Body of pancreas (tissue), 4 donors: Measurements from ENCODE around the gene RASGRP4. TPM values are rescaled to one million over a fixed set of nuclear protein-coding genes. Genes with fewer than 3 reads are reported as not detected.

Source experiments
- ATAC-seq: fragments of 150-250 bp; one replicate; pipeline ENCODE4 v1.9.1; 2016
- DNase-seq, 4 donors: peaks; one replicate each; pipeline ENCODE4 v3.0.0-alpha.2; 2019
- H3K27ac ChIP-seq, 4 donors: fragments of 200-600 bp; sonication (generic); 1 replicate in 3 of 4; 2 replicates in 1 of 4; pipeline versions ENCODE4 v1.5.1 to v1.6.1; 2016 to 2019; ENCODE audit warnings: mild to moderate bottlenecking in 1 of 4, mixed read lengths in 1 of 4, moderate library complexity in 1 of 4
- H3K27me3 ChIP-seq, 2 donors: fragments of 200-600 bp; sonication (generic); one replicate each; pipeline ENCODE4 v1.6.0; 2016; ENCODE audit warnings: mild to moderate bottlenecking in 1 of 2
- H3K36me3 ChIP-seq, 2 donors: fragments of 200-600 bp; sonication (generic); replicated peaks in 1 of 2; 2 replicates each; pipeline ENCODE4 v1.5.1; 2016; ENCODE audit warnings: low read depth in 2 of 2; ENCODE audit not compliant: insufficient read depth in 1 of 2
- H3K4me1 ChIP-seq: fragments of 200-600 bp; sonication (generic); one replicate; pipeline ENCODE4 v1.6.0; 2016
- H3K4me3 ChIP-seq, 2 donors: fragments of 200-600 bp; sonication (generic); 1 replicate in 1 of 2; 2 replicates in 1 of 2; pipeline ENCODE4 v1.5.1; 2016 to 2019
- H3K9me3 ChIP-seq, 3 donors: fragments of 200-600 bp; sonication (generic); 1 replicate in 2 of 3; 2 replicates in 1 of 3; pipeline ENCODE4 v1.5.1; 2016
- CTCF ChIP-seq, 7 experiments: fragments of 450-650 bp in 4 of 7; fragments of 200-600 bp in 3 of 7; sonication (generic) in 3 of 7; IDR thresholded peaks; one replicate each; pipeline ENCODE4 v1.5.1; 2016 to 2019; ENCODE audit warnings: antibody characterized with exemption in 7 of 7
- POLR2A ChIP-seq, 3 donors: fragments of 450-650 bp; IDR thresholded peaks; one replicate each; pipeline ENCODE4 v1.6.1; 2016; ENCODE audit warnings: antibody characterized with exemption in 3 of 3, mild to moderate bottlenecking in 2 of 3
- whole genome bisulfite sequencing, 2 donors: methylation state at CpG; one replicate each; pipeline ENCODE4 v1.1.5; 2017; 5-methylcytosine and 5-hydroxymethylcytosine counted together
- intact Hi-C: fragments of 100-400 bp; cut with DNase I; formaldehyde crosslinking; loops from one replicate; pipeline ENCODE4 v1.15.1; 2023
- total RNA-seq, 2 donors: library from RNA; depleted of rRNA; stranded (reverse); fragments of >200 nt; gene quantifications; one replicate each; pipeline ENCODE4 v1.1.0, GENCODE V29; 2016

RASGRP4 gene
- total RNA-seq, 2 donors from 2014 or later, result 1.6 to 4.6 TPM

GRCh38 chr19:38400361-38400760, 25.7 kb downstream of the RASGRP4 start:
- H3K4me3 ChIP-seq, result no peak overlapping the region
- 72 to 81% methylated on average over 5 of the region's 5 CpGs for WGBS, 2 donors
- H3K36me3 ChIP-seq, result no peaks in the 10 kb centered on the region
- no peaks in the 10 kb centered on the region for H3K9me3 ChIP-seq
- H3K27me3 ChIP-seq, result peaks cover 0 to 5% of the 10 kb centered on the region in 2 donors
- no peak for DNase-seq
- peaks cover 10% of the 10 kb centered on the region for H3K4me1 ChIP-seq
- no peak overlapping the region for H3K27ac ChIP-seq
- no peak for TF ChIP-seq CTCF (IDR thresholded peaks at IDR 0.05)
- TF ChIP-seq POLR2A (IDR thresholded peaks at IDR 0.05), result no peak
- intact Hi-C loops, result loop anchor here (10.0 kb wide), 1 partner anchor 524 kb away; no protein-coding TSS in a partner anchor
- no peak for ATAC-seq

- no peaks in the 10 kb centered on the region for H3K9me3 ChIP-seq
- 29 to 52% methylated on average over 1 of the region's 1 CpG for WGBS, 2 donors
- peaks cover 0 to 6% of the 10 kb centered on the region in 2 donors for H3K27me3 ChIP-seq
- TF ChIP-seq POLR2A (IDR thresholded peaks at IDR 0.05) (no peak), CTCF (IDR thresholded peaks at IDR 0.05) (no peak)
- no peak overlapping the region for H3K4me3 ChIP-seq
- H3K27ac ChIP-seq, result no peak overlapping the region
- intact Hi-C loops, result loop anchor here (10.0 kb wide), 1 partner anchor 215 kb away; the partner anchor contains the start of genes EIF3K and MAP4K1
- no peak for ATAC-seq
- DNase-seq, result no peak
- no peaks in the 10 kb centered on the region for H3K36me3 ChIP-seq
- peaks cover 9% of the 10 kb centered on the region for H3K4me1 ChIP-seq
These were observed 26.5 kb downstream of the RASGRP4 start for GRCh38 chr19:38399537-38399936.

GRCh38 chr19:38399081-38399480, 26.9 kb downstream of the RASGRP4 start:
- Histone ChIP-seq H3K4me3 (no peak overlapping the region), H3K27me3 (peaks cover 0 to 11% of the 10 kb centered on the region in 2 donors), H3K27ac (no peak overlapping the region), H3K9me3 (no peaks in the 10 kb centered on the region), H3K36me3 (no peaks in the 10 kb centered on the region), H3K4me1 (peaks cover 8% of the 10 kb centered on the region)
- intact Hi-C loops, result loop anchor here (10.0 kb wide), 1 partner anchor 216 kb away; the partner anchor contains the start of genes EIF3K and MAP4K1
- DNase-seq (no peak), ATAC-seq (no peak)
- WGBS, 2 donors, result 33 to 41% methylated on average over 3 to 9 of the region's 9 CpGs
- TF ChIP-seq CTCF (IDR thresholded peaks at IDR 0.05), result no peak
- no peak for TF ChIP-seq POLR2A (IDR thresholded peaks at IDR 0.05)

- H3K36me3 ChIP-seq, result no peaks in the 10 kb centered on the region
- no peaks in the 10 kb centered on the region for H3K9me3 ChIP-seq
- H3K27ac ChIP-seq, result no peak overlapping the region
- H3K27me3 ChIP-seq, result peaks cover 0 to 11% of the 10 kb centered on the region in 2 donors
- intact Hi-C loops, result loop anchor here (10.0 kb wide), 1 partner anchor 219 kb away; the partner anchor contains the start of genes EIF3K and MAP4K1
- TF ChIP-seq CTCF (IDR thresholded peaks at IDR 0.05) (no peak), POLR2A (IDR thresholded peaks at IDR 0.05) (no peak)
- 0 to 5% methylated on average over 1 to 39 of the region's 86 CpGs for WGBS, 2 donors
- no peak for ATAC-seq
- H3K4me1 ChIP-seq, result peaks cover 5% of the 10 kb centered on the region
- H3K4me3 ChIP-seq, result no peak overlapping the region
- no peak for DNase-seq
These were observed 30.5 kb downstream of the RASGRP4 start for GRCh38 chr19:38395381-38396114.
